KG1 (cell line): ENCODE measurements around the gene HSF2.

ENCODE experiments used
- DNase-seq: peaks from one replicate; lab custom pipeline; 2025; lab: John Stamatoyannopoulos, UW

HSF2 gene

GRCh38 chr6:122399348-122400120 lies at the start of gene HSF2:
HSF2 (plus strand) TSS chr6:122399652; CDS start chr6:122399738, 86 bp downstream.
- peak; percentile 82 for DNase-seq

GRCh38 chr6:122352981-122353664 lies 46.3 kb upstream of the HSF2 start:
- DNase-seq: no peak

- no peak for DNase-seq
These were observed 38.6 kb upstream of the HSF2 start for GRCh38 chr6:122360809-122361208.

GRCh38 chr6:122361314-122361979 lies 38.0 kb upstream of the HSF2 start:
- no peak for DNase-seq

GRCh38 chr6:122363769-122364483 lies 35.5 kb upstream of the HSF2 start:
- no peak for DNase-seq

- no peak for DNase-seq
These were observed 33.6 kb upstream of the HSF2 start for GRCh38 chr6:122365775-122366403.

- no peak for DNase-seq
These were observed 32.3 kb upstream of the HSF2 start for GRCh38 chr6:122367171-122367570.

- no peak for DNase-seq
These were observed 29.9 kb upstream of the HSF2 start for GRCh38 chr6:122369536-122369935.

- no peak for DNase-seq
These were observed 26.8 kb upstream of the HSF2 start for GRCh38 chr6:122372647-122373046.

GRCh38 chr6:122374307-122374706 lies 25.1 kb upstream of the HSF2 start:
- no peak for DNase-seq

GRCh38 chr6:122376246-122376645 lies 23.2 kb upstream of the HSF2 start:
- DNase-seq: no peak

GRCh38 chr6:122381494-122382265 lies 17.8 kb upstream of the HSF2 start:
- DNase-seq: no peak

- DNase-seq: no peak
These were observed 13.4 kb upstream of the HSF2 start for GRCh38 chr6:122385857-122386612.

- no peak for DNase-seq
These were observed 10.5 kb upstream of the HSF2 start for GRCh38 chr6:122388945-122389344.

GRCh38 chr6:122389704-122390372 lies 9.6 kb upstream of the HSF2 start:
- DNase-seq: no peak

GRCh38 chr6:122392564-122393350 lies 6.7 kb upstream of the HSF2 start:
- DNase-seq: no peak

GRCh38 chr6:122393351-122393896 lies 6.0 kb upstream of the HSF2 start:
- no peak for DNase-seq

GRCh38 chr6:122394016-122394415 lies 5.4 kb upstream of the HSF2 start:
- no peak for DNase-seq

- peak; percentile 70 for DNase-seq
These were observed 451 bp upstream of the HSF2 start for GRCh38 chr6:122399055-122399347.
